HG02970 (cell line): Measurements from ENCODE around the gene ELFN1.

Experiments used
- ATAC-seq: cut with Tn5 transposase; IDR thresholded peaks from one replicate; pipeline ENCODE4 v1.9.1; 2021; ENCODE audit warnings: mild to moderate bottlenecking, moderate library complexity, moderate number of reproducible peaks; ENCODE audit not compliant: unreplicated experiment, low FRiP score

ELFN1 gene

DNA sequence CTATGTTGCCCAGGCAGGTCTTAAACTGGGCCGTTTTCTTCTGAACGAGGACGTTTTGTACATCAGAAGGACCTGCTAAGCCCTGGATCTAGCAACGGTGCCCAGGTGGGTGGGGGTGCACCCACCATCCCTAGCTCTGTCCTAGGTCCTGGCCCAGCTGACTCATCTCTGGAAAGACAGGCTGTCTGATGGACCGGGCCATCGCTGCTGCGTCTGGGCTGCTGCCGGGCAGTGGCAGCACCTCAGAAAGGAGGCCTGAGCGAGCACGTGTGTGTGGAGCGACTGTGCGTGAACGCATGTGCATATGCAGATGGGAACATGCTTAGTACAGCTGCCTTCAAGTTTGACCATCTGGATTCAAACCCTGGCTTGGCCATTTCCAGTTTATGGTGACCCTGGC lies 7.3 kb upstream of the ELFN1 start:
- ATAC-seq = no peak

DNA sequence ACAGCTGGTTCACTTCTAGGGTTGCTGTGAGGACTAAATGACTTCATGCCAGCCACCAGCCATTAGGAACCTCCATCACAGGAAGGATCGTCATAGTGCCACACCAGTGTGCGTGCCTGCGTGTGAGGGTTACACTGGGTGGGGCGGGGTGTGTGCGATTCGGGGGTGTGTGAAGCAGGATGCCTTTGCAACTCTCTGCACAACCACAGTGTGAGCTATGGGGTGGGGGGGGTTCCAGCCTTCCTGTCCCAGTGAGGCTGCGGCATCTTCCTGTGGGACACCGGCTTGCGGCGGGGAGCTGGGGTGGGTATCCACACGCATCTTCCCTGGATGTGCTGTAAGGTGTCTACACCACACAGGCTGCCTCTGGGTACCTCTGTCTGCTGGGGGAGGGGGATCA lies 6.9 kb upstream of the ELFN1 start:
- no peak for ATAC-seq

DNA sequence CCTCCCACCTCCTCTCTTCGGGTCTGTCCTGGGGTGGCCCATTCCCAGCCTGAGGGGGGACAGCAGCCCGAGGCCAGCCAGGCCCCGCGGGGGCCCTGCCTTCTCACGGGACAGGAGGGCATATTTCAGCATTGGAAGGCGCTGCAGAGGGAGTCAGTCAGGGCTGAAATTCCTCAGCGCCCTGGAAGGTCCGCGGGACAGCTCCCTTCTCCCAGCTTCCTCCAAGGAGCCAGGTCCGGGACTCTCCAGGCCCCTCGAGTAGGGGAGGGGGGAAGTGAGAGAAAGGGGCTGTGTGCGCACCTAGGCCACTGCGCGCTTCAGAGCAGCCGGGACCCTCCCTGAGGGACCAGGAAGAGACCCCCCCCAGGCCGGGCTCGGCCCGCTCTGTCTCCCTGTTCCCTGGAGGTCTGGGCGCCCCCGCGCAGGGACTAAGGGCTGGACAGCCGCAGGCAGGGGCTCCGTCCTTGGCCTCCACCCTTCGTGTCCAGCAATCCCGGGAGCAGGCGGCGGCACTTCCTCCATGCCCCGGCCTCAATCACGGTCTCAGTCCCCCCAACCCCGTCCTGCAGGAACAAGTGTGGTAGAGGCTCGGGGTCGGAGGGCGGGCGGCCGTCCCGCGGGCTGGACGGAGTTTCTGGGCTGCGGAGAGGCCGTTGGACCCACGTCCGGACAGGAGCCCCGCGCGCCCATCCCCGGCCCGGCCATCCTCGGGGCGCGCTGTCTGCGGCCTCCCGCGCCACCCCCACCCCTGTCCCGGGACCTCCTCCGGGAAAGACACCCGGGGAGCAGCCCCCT lies 6.0 kb upstream of the ELFN1 start:
- no peak for ATAC-seq

DNA sequence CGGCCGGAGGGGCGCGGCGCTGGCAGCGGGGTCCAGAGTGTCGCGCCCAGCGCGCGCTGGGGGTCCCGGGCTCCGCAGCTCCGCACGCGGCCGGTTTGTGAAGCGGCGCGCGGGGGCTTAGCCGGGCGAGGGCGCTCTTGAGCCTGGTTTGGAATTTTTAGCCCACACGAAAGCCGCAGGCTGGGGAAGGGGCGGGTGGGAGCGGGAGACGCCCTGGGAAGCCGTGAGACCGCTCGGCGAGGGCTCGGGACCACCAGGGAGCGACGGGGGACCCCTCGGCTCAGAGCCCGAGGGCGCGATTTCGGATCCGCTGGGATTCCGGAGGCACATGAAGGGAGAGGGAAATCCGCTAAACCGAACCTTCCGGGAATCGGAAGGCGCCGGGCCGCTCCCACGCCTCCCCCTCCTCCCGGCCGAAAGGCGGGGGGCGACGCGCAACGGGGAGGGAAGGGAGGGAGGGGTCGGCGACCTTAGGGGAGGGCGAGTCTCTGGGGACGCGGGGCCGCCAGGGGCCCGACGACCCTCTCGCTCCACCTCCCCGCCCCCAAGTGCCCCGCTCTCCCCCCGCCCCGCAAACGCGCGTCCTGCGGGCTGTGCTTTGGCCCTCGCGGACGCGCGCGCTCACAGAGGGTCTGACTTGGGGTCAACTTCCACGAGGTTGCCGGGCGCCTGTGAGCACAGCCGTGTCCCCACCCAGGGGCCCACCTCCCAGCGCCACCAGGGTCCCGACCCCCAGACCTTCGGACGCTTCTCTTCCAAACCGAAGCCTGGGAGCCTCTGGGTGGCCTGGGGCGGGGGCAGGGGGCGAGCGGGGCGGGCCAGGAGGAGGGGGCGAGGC lies 5.1 kb upstream of the ELFN1 start:
- no peak for ATAC-seq

DNA sequence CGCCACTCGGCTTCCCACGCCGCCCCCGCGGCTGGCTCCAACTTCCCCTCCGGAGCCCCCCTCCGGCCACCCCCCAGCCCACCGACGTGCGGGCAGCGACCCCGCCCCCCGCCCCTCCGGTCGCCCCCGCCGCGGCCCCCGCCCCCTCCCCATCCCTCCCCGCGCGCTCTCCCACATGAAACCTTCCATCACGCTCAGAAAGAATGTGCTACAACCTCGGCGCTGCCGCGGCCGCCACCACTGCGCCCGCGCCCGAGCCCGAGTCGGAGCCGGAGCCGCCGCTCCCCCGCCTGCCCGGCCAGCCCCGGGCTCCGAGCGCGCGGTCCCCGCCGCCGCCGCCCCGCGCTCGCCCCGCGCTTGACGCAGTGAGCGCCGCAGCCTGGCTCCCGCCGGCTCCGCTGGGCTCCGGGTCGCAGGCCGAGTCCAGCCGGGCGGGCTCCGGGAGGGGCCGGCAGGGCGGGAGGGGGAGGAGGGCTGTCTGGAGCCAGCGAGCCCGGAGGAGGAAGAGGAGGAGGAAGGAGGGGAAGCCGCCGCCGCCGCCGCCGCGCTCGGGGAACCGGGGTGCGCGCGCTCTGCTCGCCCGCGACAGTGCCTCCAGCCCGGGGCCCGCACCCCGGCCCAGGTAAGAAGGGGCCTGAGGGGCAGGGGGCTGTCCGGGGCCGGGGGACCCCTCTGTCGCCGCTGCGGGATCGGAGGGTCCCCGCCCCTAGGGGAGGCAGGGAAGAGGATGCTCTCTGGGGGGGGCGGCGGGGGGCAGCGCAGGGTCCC lies 4.3 kb upstream of the ELFN1 start:
- ATAC-seq = no peak

DNA sequence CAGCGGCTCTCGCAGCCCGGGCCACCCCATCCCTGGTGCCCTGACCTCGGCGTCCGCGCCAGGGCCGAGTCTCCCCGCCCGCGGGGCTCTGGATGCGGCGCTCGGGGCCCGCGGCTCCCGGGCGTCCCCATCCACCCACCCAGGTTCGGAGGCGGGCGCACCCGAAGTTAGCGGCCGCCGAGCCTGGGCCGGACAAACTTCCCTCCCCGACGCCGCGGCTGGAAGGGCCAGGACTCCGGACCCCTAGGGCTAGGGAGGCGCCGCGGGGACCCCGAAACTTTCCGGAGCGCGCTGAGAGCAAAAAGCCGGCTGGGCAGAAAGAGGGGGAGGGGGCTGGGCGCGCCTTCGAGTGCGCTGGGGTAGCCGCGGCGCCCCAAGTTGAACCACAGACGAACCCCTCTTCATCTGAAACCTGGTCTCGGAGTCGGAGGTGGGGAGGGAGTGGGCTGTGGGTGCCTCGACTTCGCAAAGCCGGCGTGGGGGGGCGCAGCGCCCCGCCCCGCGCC lies 3.7 kb upstream of the ELFN1 start:
- ATAC-seq = no peak

DNA sequence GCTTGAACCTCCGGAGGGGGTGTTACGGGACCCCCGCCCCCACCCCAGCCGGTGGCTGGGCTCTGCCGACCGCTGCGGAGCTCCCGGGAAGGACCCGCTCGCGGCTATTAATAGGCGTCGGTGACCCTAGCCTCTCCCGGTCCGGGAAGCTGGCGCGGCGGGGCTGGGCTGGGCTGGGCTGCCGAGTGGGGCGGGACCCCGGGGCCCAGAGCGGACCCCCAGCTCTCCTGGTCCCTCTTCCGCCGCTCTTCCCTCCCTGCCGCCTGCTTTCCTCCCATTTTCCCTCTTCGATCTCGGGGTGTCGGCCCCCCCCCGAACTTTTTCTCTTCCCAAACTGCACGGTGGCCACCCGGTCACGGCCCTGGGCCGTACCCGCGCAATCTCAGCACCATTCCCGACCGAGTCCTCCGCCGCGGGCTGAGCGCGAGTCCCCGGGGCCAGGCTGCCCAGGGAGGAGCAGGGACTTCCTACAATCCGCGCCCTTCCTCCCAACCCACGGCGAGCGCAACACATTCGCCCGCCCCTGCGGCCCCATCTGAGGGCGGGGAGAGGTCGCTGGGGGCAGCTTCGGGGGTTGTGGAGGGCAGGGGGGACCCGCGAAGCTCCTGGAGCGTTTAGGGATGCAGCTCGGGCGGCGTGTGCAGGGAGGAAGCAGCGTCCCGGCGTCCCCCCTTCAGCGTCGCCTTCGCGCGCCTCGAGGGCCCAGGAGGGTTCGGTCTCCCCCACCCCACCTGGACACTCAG lies 3.1 kb upstream of the ELFN1 start:
- no peak for ATAC-seq

DNA sequence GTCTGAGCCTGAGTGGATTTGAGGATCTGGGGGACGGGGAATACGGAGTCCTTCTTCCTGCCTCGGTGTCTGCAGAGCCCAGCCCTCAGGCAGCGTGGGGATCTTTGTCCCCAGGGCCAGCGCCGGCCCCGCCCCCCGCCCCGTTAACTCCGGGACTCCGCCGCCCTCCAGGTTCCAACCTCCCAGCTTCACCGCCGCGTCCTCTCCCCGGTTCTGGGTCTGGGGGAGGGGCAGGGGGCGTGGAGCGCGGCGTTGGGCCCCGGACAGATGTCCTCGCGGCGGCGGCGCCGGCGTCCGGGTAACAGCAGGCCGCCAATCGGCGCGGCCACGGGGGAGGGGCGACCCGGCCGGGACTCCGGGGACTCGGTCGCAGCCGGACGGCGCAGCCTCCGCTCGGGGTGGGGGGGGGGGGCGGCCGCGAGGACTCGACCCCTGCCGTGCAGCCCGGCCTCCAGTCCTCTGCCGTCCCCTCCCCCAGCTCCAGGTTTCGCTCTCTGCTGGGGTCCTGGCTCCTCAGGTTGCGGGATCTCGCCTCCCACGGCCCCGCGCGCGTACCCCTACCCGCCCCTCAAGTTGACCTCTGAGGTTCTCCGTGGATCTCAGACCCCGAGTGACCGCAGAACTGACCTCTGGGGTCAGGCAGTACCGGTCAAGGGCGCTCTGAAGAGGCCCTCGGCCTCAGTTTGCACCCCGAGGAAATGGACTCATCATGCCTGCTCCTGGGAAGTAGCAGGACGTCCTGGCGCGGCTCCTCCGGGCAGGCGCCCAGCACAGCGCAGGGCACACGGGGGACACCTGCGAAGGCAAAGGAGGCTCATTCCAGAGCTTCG lies 2.3 kb upstream of the ELFN1 start:
- no peak for ATAC-seq

DNA sequence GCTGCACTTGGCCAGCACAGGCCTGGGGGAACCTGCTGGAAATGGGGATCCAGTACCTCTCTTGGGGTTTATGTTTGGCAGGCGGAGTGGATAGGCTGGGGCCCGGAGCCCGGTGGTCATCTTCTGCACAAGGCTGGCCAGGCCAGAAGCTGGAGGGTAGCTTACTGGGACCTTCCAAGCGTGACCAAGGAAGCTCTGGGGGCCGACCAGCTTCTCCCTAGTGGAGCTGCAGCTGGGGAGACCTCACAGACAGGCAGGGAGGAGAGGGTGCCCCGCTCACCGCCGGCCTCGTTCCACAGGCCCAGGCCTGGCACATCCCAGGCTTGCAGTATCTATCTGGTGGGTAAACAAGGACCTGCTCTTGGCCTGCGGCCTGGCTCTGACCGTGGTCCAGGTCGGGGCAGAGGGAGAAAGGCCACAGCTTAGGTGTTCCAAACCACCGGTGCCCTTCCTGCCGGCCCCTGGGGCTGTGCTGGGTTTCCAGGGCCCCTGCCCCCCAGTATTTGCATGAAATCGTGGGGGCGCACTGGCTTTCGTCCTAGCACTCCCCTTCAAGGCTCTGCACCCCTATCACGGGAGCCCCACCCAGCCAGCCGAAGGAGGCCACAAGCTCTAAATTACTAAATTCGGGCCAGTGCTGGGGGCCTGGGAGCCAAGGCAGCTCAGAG lies 1.5 kb upstream of the ELFN1 start:
- ATAC-seq = no peak

DNA sequence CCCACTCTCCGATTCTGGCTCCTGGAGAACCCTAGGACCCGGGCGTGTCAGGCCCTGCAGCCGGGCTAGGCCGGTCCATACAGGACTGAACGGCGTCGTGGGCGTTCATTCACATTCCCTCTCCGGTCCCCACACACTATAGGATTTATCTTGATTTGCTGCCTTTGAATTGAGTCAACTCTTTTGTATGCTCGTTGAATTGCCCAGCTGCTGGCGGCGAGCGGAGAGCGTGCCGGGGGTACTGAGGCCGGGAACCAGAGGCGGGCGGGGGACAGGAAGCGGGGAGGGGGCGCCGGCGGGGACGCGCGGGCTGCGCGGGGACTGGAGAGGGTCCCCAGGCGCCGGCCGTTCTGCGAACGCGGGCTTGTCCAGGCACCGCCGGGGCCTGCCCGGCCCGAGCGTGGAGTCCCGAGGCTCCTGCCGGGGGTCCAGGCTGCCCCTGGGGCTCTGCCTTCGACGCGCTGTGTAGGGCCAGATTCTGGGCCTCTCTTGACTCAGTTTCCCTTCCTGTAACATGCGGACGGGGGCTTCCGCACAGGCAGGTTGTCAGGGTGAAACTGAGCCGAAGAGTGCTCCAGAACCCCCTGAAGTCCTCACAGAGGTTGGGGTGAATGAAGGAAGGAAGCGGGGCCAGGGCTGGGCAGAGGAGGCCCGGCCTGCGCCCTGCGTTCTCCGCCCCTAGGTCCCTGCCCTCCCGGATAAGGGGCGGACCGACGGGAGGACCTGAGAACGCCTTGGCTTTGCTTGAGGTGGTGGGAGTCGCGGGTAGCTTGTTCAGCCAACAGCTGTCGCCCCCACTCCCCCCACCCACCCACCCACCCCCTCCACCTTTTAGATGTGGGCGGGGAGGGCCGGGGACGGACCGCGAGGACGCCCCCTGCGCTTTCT lies 769 bp upstream of the ELFN1 start:
- ATAC-seq = no peak

DNA sequence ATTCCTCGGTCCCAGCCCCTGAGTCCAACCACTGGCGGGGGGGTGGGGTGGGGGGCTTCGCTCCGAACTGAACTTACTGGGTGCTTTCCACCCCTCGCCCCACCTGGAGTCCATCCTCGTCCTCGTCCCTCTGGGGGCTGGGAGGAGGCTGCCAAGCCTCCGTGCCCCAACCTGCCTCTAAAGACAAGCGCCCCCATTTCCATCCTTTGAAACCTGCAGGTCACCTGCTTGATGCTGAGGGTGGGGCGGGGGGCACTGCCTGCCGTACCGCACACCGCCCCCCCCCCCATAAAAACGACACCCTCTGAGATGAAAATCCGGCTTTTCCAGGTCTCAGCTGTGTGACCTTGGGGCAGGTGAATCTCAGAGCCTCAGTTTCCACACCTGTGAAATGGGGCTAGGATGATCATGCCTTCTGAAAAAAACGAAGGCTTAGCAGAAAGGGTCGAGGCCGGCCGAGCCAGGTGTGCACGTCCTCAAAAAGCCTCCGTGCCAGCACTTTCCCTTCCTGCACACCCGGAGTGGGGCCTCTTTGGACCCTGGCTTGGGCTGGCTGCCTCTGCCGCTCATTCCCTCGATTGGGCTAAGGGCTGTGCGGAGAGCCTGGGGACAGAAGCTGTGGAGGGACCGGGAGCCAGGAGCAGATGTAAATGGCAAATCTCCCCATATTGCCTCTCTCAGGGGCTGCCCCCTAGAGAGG lies 967 bp downstream of the ELFN1 start:
- no peak for ATAC-seq

DNA sequence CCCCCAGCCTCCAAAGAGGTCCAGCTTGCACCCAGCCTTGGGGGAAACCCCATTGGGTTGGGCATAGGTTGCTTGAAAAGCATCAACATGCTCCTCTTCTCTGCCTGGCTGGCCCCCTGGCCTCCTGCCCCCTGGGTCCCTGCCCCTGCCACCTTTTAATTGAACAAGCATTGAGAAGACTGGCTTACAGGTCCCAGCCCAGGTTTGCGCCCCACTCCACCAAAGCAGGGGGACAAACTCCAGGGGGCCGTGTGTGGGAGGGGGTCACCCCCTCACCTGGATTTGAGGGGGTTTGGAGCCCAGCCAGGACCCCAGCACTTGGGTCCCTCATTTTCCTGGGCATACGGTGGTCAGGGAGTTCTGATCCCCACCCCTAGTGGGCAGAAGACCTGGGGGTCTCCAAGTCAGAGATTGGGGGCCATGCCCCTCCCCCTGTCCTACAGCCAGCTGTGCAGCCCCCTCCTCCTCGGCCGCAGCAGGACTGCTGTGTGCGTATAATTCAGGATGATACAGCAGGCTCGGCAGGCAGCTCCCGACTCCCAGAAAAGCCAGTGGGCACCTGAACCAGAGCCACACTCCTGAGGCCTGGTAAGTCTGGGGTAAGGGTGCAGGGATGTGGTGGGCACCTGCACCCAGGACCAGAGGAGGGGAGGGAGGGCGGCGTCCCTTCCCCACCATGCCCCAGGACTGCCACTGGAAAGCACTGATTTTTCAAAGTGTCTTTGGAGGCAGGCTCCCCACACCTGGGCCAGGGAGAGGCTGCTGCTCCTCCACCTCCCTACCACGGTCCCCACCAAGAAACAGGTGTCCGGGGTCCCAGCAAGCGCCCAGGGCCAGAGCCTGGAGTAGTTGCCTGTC lies 1.7 kb downstream of the ELFN1 start:
- no peak for ATAC-seq

DNA sequence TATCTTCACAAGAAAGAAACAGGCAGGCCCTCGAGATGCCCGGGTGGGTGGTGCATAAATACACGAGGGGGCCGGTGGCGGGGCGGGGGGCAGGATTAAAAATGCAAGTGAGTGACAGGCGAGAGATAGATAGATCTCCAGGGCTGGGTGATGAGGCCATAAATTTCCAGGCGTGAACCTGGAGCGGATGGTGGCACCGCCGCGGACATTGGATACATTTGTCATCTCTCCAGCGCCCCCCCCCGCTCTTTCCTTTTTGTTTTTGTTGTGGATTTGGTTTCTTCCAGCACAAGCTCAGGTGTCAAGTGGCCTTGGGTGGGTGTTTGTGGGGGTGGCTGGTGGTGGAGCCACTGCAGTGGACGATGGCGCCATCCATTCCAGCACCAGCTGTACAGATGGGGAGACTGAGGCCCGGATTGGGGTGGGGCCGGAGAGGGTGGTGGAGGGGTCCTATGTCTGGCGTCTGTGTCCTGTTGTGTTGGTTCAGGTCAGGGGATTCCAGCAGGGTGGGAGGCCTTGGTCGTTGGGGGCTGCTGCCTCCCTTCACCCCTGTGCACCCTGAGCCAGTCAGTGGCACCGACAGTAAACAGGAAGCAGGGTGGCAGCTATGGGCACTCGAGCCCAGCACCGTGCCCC lies 2.9 kb downstream of the ELFN1 start:
- ATAC-seq = no peak

DNA sequence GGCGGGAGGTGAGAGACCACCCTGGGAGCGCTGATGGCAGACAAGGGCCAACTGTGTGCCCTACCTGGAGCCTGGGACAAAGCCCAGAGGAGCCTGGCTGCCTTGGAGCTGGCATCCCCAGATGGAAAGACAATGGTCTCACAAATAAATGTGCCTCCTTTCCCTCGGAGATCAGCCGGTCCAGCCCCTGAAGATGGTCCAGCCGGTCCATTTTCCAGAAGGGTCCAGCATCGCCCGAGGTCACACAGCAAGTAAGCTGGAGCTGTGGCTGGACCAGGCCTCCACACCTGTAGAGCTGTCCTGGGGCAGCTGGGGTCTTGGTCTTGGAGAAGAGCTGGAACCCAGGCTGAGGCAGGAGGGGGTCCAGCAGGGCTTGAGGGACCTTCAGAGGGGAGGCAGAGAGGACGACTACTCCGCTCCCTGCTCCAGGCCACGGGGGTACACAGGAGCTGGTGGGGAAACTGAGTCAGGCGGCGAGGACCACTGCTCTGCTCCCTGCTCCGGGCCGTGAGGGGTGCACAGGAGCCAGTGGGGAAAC lies 3.6 kb downstream of the ELFN1 start:
- ATAC-seq = no peak

DNA sequence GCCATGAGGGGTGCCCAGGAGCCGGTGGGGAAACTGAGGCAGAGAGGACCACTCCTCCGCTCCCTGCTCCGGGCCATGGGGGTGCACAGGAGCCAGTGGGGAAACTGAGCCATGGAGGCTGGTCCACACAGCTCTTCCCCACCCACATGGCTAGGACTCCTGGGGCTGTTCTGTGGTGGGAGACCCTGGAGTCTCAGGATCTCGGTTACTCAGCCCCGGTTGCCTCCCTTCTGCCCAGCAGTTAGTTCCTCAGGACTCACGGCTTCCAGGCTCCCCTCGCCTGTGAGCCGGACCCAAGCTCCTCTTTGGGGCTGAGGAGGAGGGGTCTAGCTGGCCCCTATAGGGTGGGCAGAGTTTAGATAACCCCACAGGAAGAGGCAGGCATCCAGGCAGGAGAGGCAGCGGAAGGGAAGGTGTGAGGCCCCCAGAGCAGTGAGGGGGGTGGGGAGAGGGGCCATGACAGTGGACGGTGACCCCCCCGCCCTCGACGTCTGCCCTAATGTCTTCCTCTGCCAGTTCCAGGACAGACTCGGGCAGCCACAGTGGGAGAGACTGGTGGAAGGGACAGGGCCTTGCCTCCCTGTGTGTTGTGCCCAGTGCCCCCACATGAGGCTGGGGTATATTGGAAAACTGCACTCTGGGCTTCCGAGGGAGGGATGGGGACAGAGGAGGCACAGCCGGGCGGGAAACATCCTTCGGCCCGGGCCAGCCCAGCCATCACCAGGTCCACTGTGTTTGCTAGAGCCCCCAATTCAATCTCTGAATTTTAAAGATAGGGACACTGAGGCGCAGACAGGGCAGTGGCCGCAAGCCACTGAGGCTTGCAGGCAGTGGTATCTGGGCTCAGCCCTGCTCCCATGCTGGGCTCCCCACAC lies 4.3 kb downstream of the ELFN1 start:
- no peak for ATAC-seq
